HG02981 (cell line): ENCODE data around the gene OR10G3.

ENCODE experiments used
- ATAC-seq: cut with Tn5 transposase; IDR thresholded peaks from one replicate; pipeline ENCODE4 v1.9.1; 2021; ENCODE audit warnings: mild to moderate bottlenecking, moderate library complexity; ENCODE audit not compliant: unreplicated experiment

The OR10G3 gene

DNA sequence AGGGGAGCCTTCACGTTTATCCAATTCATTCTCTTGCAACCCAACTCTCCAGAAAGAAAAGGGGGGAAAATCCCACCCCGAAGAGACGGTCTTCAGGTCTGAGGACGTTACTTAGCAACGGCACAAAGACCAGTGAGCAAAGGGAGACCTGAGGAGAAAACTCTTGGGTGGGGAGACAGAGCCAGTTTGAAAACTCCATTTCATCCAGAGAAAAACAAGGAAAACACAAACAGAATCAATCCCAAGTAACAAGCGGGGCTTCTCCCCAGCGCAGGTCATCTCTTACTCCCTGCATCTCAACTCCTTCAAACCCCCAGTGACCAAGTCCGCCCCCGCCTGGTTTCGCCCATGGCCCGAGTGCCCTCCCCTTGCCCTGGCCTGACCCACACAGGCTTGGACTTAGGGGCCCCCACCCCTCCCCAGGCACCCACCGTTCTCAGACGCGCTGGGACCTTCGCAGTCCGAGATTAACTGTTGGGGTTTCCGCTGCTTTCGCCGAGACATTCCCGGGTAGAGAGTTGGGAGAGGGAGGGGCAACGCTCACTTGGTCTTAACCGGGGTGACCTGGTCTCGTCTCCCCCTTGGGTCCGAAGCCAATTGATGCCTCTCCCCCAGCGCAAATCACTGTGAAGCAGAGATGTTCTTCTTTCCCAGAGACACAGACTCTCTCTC is 43.3 kb downstream of the OR10G3 start:
- ATAC-seq = no peak

DNA sequence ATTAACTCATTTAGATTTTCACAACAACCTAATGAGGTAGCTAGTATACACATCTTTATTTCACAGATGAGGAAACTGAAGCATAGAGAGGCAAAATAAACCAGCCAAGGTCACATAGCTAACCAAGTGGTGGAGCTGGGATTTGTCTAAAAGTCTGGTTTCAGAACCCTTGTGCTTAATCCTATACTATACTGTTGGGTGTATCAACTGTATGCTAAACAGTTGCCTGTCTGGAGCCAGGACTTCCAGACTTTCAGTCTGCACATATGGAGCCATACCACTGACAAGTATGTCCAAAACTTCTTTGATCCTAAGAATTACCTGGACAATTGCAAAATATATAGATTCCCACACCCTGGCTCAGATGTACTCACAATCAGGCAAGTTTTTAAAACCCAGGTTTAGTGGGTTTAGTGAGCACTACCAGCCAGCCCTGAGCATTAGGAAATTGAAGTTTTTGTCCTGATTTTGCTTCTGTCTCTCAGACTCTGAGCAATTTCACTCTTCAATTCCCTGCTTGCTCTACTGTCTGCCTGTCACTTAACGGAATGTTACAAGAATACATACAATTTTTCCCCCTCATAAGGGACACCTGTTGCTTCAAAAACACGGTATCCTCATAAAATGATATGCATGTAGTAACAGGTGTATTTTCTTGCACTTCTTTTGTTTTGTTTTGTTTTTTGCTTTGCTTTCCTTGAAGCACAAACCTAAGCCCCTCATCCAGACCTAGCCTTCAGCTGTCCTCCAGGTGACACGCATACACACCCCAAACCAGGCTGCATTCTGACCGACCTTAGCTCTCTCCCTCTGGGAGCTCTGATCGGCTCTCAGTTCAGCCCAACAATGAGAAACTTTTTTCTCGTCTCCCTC is 44.1 kb downstream of the OR10G3 start:
- no peak for ATAC-seq

DNA sequence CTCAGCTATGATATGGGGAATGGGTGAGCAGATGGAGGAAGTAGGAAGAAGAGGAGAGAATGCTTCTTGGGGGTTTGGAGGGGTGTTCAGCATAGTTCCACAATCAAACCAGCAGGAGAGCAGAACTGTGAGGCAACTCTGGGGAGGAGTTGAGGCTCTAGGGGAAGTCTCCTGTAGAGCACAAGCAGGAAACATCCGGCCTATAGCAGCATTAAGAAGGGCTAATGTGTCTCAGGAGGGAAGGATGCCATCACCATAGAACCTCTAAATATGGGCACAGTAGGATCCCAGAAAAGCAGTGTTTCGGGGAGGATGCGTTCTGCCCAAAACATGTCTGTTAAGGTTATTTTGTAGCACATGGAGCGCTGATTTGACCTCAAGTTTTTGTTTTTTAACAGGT is 45.3 kb downstream of the OR10G3 start:
- ATAC-seq = no peak

DNA sequence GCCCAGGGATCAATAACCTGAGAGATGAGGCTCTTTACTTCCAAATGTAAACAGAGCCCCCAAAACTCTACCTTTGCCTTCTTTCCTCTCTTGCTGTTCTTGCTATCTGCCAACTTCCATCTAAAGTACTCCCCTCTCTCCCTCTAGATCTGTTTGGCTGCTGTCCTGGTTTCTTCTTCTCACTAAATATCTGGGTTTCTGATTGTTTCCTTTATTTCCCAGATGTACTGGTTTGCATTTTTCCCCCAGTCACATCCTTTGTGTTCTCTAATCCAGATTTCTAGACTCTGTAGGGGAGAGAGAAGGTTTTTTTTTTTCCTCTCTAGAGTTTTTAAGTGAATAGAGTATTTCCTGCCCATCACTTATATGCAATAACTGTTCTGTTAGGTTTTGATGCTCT is 46.6 kb downstream of the OR10G3 start:
- no peak for ATAC-seq

DNA sequence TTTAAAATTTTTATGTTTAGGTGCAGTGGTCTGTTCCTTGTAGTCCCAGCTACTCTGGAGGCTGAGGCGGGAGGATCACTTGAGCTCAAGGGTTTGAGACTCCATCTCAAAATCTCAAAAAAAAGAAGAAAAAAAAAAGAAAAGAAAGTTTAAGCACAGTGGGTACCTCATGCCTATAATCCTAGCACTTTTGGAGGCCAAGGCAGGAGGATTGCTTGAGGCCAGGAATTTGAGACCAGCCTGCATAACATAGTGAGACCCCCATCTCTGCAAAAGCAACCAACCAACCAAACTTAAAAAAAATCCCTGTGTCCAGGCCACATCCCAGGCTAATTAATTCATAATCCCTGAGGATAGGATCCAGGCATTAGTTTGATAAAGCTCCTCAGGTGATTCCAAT is 50.4 kb downstream of the OR10G3 start:
- no peak for ATAC-seq

DNA sequence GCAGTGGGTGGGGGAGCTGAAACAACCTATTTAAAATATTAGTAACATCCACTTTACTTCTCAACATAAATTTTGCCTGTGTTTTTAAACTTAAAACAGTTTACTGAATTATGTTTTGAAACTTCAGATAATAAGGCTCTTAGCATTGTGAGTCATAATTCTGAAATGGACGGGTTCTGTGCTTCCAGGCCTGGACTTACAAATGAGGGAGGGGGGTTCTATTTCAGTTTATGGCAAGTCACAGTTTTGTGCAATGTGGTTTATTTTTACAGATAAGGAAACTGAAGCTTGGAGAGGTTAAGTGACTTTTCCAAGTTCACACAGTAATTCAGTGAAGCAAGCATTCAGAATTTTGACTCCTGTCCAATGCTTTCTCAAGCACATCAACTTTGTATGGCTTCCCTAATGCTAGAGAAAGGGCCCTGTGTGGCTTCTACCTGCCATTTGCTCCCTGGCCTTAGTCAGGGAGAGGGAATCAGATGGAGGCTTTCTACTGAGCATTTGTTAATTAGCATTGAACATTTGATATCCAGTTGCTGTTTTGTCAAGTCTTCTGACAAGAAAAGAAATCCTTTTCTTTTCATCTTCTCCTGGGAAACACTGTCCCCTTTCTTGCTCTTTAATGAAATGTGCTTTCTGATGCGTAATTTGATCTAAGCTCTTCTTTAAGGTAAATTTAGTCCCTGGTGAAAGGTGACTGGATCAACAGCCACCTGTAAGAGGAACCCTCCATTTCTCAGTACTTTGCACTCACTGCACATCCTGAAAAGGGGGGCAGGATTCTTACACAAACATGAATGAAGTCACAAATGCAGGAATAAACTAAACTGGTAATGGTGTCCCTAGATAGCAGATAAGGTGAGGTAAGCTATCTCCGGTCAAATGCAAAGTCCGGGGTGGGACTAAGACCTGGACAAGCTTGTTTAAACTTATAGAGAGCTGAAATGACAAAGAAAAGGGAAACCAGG is 51.2 kb downstream of the OR10G3 start:
- no peak for ATAC-seq

DNA sequence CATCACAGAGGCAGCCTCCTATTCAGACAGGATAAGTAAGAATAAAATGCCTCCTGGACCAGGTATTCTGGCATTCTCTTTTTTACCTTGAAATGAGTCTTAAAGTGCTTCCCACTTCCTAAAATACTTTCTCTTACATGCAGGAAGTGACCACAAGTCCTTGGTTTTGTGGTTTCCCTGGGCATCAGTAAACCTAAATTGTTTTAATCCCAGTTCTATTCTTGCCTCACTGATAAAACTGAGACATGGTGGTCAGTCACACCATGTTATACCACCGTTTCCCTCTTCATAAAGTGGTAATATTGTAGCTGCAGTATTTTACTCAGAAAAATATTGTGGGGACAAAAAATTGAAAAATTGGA is 52.6 kb downstream of the OR10G3 start:
- ATAC-seq = no peak

DNA sequence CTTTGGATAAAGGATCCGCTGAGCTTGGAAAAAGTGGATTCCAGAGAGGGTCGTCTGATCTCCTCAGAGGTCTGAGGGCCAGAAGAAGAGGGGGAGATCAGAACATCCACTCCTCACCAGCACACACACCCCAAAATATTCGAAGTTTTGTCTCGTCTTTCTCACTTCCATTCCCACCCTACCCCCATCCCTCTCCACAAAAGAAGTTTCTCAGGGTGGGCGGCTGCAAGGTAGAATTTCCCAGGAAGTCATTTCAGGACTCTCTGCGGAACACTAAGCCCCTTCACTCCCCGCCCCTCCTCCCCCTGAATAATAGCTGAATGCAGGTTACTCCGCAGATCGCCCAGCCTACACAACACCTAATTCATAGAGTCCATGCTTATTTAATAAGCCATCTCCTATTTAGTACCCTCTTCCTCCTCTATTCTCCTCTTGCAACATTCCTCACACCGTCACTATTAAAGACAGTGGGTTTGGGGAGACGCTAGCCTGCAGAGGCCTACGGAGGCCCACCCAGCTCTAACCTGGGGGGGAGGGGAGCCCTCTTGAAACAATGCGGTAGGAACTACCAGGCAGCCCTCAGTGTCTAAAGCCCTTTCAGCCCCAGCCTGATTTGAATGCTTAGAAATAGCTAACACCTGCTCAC is 53.1 kb downstream of the OR10G3 start:
- ATAC-seq = no peak

DNA sequence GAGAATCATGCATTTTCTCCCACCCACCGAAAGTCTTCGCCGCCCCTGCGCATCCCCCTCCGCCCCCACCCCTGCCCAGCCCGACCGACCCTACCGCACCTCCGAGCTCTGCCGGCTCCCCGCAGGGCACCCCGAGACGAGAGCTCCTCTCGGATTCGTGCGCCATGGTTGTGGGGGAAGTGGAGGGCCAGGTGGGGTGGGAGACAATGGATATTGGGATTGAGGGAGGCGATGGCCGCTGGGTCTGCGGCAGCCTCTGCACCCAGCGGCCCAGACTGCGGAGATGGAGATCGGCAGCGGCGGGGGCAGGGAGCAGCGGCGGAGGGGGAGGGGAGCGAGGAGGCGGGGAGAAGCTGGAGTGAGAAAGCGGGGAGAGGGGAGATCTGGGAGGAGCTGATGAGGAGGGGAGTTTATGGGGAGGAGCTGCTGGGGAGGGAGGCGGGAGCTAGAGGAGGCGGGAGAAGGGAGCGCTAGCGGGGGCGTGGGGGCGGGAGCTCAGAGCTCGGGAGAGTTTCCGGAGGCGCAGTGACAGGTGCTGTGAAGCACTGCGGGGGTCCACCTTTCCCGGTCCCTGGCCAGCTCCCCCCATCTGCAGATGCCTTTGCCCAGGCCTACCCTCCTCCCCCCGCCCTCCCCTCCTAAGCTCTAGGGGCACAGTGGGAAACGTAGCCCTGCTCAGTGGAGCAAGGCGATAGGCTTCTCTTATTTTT is 53.8 kb downstream of the OR10G3 start, which contains the start of gene SALL2:
Gene SALL2 (minus strand): TSS at position 385 of the 710 bp plus-strand sequence. CDS start 219 bp downstream, at position 166.
- peak; percentile 41 for ATAC-seq

DNA sequence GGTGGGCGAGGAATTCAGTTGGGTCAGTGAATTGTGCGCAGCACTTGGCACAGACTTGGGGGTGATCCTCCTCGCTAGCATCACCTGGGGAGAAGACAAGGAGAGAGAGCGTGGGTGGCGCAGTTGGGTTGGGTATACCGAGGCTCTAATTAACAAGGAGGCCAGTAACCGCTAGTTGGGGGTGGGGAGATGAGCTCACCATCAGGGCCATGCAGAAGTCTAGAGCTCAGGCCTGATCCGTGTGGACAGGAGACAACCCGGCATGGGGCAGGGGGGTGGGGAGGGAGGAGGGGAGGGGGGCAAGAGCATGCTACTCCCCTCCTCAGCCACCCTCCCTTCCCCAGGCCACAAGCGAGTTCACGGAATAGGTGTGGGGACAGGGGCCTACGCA is 54.3 kb downstream of the OR10G3 start:
- no peak for ATAC-seq

DNA sequence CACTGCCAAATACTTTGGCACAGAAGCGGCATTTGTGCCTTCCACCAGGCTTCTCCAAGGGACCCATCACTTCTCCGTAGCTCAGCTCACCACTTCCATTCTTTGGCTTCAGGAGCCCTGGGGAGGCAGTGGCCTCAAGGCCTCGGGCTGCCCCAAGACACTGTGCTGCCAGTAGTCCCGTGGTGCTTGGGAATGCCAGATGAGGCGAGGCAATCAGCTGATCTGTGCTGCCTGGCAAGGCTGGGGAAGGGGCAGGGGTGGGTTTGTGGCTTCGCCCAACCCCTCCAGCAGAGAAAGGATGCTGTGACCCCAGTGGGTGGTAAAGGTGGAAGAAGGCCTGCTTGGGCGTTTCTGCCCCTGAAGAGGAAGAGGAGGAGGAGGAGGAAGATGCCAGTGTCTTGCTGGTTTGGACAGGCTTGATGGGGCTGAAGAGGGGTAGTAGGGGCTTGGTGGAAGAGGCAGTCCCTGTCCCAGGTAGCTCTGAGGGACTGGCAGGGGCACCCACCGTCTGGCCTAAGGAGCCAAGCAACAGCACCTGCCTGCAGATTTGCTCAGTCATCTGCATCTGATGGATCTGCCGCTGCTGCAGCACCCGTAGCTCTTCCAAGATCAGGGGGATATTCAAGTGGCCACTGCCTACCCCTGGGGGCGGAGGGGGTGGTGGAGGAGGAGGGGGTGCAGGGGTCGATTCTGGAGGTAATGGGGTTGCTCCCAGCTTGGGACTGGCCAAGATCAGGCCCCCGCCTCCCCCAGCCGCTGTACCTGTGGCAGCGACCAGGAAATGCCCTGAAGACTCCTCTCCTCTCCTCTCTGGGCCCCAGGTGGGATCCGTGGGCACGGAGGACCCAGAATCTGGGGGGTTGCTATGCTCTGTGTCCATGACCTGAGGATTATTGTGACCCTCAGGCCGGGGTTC is 55.0 kb downstream of the OR10G3 start:
- no peak for ATAC-seq

DNA sequence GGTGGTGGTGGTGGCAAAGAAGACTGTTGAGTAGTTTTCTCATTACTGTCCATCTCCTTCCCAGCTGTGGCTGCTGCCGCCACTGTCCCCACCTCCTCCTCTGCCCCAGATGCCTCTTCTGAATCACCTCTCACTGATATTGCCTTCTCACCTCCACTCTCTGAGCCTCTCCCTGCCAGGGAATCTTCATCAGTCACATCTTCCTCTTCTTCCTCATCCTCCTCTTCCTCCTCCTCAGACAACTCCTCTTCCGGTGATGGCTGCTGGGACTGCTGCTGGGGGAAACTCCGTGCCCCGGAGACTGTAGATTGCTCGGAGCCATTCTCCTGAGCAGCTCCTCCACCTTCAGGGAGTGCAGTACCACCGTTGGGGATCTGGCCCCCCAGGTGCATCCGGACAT is 56.7 kb downstream of the OR10G3 start:
- no peak for ATAC-seq

DNA sequence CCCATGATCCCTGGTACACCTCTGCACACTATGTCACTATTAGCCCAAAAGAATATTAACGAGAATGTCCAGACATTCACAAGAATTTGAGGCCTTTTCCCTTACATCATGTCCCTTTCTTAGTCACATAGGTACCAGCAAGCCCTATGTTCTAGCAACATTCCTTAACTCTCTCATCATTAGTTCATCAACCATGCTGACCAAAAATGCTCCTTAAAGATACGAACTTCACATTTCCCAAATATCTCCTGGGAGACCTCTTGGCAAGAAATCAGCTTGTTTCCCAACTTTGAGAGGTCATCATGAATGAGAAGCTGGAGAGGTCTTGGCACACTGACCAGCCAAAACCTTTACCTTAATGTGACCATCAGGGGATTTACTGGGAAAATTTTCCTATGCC is 58.4 kb downstream of the OR10G3 start:
- ATAC-seq = no peak

DNA sequence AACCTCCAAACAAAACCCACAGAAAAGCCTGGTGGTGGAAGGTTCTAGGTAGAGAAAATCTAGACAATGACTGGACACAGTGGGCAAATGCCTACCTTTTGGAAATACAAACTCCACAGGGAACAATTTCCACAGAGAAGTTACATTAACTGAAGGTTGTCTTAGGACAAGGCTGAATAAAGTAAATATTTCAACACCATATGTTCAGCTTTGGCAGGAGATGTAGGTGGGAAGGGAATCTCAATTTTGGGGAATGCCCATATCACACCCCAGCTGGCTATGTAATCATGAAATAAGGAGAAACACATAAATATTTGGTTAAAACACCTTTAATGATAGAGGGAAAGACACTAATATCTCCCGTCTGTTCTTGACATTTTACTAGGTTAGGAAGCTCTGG is 59.1 kb downstream of the OR10G3 start:
- ATAC-seq = no peak

DNA sequence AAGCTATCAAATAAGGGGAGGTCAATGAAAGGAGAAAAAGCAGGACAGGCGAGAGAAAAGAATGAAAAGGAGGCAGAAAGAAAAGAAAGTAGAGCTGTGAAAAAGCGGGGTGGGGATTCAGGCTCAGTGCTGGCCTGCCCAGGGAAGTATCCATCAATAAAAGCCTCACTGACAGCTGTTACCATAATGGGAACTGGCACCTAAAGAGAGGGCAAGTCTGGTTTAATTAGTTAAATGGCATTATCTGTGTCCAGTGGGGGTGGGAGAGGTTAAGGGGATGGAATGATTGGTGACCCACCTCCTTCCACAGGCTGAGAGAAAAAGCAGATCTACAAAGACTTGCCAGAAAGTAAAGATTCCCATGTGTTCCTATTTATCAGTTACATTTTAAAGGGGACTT is 61.2 kb downstream of the OR10G3 start:
- no peak for ATAC-seq
